ENCODE results near the gene SCO2. TPM values are rescaled to one million over a fixed set of nuclear protein-coding genes. Genes with fewer than 3 reads are reported as not detected.
A peak's percentile ranks its signal among the peaks of the same experiment; 100 is the strongest.

The SCO2 gene
- total and polyA plus RNA-seq, 2 of the 13 experiments (the other 11 are each of a cell fraction or from before 2014, with no cell fraction given): 0.32 to 3.7 TPM

GRCh38 chr22:50474710-50475651 is 50.4 kb downstream of the SCO2 start, which contains the start of gene SBF1 (continued):
- TF ChIP-seq GTF2F1 (IDR thresholded peaks at IDR 0.05; ENCODE audit: low read length) (no peak), ZFY (CRISPR knock-in tag; IDR thresholded peaks at IDR 0.05) (peak; percentile 75), ELF3 (CRISPR knock-in tag; IDR thresholded peaks at IDR 0.05) (no peak), HNF4A (CRISPR knock-in tag; IDR thresholded peaks at IDR 0.05) (no peak), THAP7 (CRISPR knock-in tag; IDR thresholded peaks at IDR 0.05) (no peak), KLF13 (CRISPR knock-in tag; IDR thresholded peaks at IDR 0.05) (no peak), ZFP36L1 (CRISPR knock-in tag; IDR thresholded peaks at IDR 0.05) (no peak), ZBTB44 (CRISPR knock-in tag; IDR thresholded peaks at IDR 0.05) (no peak), MTERF4 (CRISPR knock-in tag; IDR thresholded peaks at IDR 0.05) (0 out of 2 replicates have a peak, but pooled peaks have one; percentile 47), ARID2 (CRISPR knock-in tag; IDR thresholded peaks at IDR 0.05; ENCODE audit: borderline replicate concordance) (no peak), STAT5B (CRISPR knock-in tag; IDR thresholded peaks at IDR 0.05) (no peak), POLR2AphosphoS2 (IDR thresholded peaks at IDR 0.05; ENCODE audit: low read depth, low read length) (no peak), ARNT2 (CRISPR knock-in tag; IDR thresholded peaks at IDR 0.05; ENCODE audit: low read depth) (no peak), KLF12 (CRISPR knock-in tag; IDR thresholded peaks at IDR 0.05; ENCODE audit: borderline replicate concordance) (no peak), ZNF567 (CRISPR knock-in tag; IDR thresholded peaks at IDR 0.05; ENCODE audit: borderline replicate concordance) (no peak), ZNF530 (CRISPR knock-in tag; IDR thresholded peaks at IDR 0.05; ENCODE audit: low read depth) (no peak), SALL2 (CRISPR knock-in tag; IDR thresholded peaks at IDR 0.05) (no peak), ZNF224 (CRISPR knock-in tag; IDR thresholded peaks at IDR 0.05) (no peak)
- TF ChIP-seq, protein P1, sequence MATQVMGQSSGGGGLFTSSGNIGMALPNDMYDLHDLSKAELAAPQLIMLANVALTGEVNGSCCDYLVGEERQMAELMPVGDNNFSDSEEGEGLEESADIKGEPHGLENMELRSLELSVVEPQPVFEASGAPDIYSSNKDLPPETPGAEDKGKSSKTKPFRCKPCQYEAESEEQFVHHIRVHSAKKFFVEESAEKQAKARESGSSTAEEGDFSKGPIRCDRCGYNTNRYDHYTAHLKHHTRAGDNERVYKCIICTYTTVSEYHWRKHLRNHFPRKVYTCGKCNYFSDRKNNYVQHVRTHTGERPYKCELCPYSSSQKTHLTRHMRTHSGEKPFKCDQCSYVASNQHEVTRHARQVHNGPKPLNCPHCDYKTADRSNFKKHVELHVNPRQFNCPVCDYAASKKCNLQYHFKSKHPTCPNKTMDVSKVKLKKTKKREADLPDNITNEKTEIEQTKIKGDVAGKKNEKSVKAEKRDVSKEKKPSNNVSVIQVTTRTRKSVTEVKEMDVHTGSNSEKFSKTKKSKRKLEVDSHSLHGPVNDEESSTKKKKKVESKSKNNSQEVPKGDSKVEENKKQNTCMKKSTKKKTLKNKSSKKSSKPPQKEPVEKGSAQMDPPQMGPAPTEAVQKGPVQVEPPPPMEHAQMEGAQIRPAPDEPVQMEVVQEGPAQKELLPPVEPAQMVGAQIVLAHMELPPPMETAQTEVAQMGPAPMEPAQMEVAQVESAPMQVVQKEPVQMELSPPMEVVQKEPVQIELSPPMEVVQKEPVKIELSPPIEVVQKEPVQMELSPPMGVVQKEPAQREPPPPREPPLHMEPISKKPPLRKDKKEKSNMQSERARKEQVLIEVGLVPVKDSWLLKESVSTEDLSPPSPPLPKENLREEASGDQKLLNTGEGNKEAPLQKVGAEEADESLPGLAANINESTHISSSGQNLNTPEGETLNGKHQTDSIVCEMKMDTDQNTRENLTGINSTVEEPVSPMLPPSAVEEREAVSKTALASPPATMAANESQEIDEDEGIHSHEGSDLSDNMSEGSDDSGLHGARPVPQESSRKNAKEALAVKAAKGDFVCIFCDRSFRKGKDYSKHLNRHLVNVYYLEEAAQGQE (IDR thresholded peaks at IDR 0.05; ENCODE audit: borderline replicate concordance in 1 of 2, low read depth in 1 of 2, low read length in 2 of 2): no peak

Data from HepG2 (cell line).